ENCODE data around the gene NTF4.
"Not testable (repeated sequence)": the region's sequence is repeated elsewhere in the genome, so short reads cannot be mapped to it uniquely, and the experiment has no call there.

NTF4 gene

DNA sequence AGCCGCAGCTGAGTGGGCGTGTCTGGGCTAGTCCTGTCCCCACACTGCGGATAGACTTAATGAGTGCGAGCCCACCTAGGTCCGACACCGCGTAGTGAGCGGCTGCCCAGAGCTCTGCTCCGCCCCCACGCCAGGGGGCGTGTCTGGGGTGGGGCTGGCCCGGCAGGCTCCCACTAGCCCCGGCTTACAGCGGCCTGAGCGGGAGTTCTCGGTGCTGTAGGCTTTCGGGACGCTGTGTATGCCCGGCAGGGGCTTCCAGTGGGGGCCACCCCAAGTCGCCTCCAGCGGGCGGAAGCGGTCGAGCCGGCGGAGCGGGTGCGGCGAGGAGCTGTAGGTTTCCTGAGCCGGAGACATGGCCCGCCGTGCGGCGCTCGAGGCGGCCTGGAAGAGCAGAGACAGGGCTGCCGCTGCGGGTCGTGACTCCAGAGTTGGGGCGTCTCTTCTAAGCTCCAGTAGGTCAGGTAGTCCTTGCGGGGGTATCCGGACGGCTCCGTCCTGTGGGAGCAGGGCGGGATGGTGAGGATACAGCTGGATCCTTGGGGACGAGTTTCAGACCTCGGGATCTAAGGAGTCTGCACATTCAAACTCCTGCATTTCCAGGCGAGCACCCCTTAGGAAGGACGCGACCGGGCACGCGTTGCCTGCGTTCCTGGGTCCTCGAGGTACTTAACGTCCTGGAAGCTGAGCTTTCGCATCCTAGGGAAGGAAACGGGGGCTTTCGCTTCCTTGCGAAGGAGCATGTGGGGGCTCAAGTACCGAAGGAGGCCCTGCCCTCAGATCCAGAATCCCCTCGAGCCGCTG, 8.3 kb downstream of the NTF4 start:
- DNase-seq = peak; percentile 22 to 53

DNA sequence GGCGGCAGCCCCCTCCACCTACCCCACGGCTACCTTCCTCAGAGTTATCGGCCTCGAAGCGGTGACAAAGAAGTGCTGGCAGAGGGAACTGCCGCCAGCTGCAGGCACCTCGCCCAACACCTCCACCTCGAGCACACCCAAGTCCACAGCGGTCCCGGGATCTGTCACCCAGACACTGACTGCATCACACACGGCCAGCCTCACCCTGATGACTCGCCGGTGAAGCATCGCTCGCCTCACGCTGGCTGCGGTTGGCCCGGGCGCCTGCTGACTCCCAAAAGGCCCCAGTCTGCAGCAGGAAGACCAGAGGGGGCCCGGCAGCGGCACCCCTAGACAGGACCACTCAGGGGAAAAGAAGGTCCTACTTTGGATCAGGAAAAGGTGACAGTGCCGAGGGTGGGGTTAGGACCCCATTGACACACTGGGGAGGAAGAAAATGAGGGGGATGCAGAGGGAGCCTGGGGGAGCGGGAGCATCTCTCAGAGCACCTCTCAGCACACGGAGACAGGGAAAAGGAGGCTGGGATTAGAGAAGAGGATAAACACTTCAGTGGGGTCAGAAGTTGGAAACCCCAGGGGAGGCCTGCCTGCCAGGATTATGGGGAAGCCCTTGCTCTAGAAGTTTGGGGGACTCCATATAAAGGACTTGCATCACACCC, 14.1 kb downstream of the NTF4 start:
- DNase-seq = not testable (repeated sequence)

DNA sequence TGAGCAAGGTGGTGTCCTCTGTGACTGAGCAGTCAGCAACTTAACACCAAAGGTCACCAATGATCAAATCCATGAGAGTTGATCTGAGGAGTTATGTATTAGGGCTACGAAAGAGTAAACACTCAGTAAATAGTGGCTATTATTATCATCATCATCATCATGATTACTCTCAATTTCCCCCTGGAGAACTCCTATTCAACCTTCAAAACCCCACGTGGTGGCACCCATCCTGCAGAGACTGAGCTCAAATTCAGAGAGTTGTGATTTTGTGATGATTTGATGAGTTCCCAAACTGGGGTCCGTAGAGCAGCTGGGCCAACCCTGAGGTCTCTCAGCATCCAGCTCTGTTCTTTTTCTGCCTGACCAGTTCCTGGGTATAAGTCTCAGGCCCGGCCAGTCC, 14.8 kb downstream of the NTF4 start:
- DNase-seq = not testable (repeated sequence)

DNA sequence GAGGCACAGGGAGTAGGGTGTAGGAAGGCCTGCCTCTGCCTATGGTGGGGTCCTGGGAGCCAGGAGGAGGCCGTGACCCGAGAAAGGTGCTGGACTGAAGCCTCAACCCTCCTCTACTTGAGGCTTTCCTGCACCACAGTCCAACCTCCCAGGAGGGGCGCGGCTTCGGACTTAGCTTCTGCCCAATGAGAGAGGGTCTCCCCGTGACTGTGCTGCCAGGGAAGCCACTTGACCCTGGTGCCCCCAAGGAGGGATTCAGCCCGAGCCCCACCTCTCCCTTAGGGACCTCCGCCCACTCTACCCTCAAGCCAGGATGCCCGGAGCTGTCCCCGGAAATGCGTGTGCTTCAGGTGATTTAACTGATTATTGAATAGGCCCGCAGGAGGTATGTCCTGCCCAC, 15.6 kb downstream of the NTF4 start, which contains the start of gene CGB8:
Gene CGB8, minus strand, starts transcription at position 101 of the 400 bp plus-strand sequence. CDS start 372 bp downstream, outside the sequence.
- not testable (repeated sequence) for DNase-seq

DNA sequence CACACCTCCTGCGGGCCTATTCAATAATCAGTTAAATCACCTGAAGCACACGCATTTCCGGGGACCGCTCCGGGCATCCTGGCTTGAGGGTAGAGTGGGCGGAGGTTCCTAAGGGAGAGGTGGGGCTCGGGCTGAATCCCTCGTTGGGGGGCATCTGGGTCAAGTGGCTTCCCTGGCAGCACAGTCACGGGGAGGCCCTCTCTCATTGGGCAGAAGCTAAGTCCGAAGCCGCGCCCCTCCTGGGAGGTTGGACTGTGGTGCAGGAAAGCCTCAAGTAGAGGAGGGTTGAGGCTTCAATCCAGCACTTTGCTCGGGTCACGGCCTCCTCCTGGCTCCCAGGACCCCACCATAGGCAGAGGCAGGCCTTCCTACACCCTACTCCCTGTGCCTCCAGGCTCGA, 21.1 kb downstream of the NTF4 start, which contains the start of gene CGB5:
Gene CGB5, plus strand, starts transcription at position 301 of the 400 bp plus-strand sequence. CDS start 362 bp downstream, outside the sequence.
- DNase-seq = not testable (repeated sequence)

DNA sequence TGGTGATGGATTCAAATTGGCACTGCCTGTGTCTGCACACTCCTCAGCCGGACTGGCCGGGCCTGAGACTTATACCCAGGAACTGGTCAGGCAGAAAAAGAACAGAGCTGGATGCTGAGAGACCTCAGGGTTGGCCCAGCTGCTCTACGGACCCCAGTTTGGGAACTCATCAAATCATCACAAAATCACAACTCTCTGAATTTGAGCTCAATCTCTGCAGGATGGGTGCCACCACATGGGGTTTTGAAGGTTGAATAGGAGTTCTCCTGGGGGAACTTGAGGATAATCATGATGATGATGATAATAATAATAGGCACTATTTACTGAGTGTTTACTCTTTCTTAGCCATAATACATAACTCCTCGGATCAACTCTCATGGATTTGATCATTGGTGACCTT, 22.0 kb downstream of the NTF4 start:
- DNase-seq = not testable (repeated sequence)

DNA sequence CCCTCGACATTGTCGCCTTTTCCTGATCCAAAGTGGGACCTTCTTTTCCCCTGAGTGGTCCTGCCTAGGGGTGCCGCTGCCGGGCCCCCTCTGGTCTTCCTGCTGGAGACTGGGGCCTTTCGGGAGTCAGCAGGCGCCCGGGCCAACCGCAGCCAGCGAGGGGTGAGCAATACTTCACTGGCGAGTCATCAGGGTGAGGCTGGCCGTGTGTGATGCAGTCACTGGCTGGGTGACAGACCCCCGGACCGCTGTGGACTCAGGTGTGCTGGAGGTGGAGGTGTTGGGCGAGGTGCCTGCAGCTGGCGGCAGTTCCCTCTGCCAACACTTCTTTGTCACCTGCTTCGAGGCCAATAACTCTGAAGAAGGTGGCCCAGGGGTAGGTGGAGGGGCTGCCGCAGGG, 22.4 kb downstream of the NTF4 start:
- no peak for DNase-seq

DNA sequence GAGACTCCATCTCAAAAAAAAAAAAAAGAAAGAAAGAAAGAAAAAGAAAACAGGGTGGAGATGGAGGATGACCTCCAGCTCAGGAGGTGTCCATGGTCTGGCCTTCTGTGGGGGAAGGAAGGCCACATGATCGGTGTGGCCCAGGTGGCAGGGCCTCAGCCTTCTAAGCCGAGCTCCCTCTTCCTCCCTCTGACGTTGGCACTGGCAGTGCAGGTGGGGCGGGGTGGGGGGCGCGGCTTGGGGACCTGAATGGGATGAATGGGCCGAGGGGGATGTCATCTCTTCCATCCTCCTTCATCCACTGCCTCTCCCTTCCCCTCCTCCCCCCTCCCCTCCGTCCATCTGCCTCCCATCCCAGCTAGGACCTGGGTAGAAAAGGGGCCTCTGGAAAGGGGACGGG, 24.9 kb downstream of the NTF4 start:
- not testable (repeated sequence) for DNase-seq

DNA sequence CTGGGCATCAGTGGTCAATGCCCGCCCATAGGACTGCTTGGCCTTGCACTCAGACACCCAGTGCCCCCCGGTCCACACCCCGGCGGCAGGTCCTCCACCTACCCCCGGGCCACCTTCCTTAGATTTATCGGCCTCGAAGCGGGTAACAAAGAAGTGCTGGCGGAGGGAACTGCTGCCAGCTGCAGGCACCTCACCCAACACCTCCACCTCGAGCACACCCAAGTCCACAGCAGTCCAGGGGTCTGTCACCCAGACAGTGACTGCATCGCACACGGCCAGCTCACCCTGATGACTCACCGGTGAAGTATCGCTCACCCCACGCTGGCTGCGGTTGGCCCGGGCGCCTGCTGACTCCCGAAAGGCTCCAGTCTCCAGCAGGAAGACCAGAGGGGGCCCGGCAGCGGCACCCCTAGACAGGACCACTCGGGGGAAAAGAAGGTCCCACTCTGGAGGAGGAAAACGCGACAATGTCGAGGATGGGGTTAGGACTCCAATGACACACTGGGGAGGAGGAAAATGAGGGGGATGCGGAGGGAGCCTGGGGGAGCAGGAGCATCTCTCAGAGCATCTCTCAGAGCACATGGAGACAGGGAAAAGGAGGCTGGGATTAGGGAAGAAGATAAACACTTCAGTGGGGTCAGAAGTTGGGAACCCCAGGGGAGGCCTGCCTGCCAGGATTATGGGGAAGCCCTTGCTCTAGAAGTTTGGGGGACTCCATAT, 25.9 kb downstream of the NTF4 start:
- not testable (repeated sequence) for DNase-seq

DNA sequence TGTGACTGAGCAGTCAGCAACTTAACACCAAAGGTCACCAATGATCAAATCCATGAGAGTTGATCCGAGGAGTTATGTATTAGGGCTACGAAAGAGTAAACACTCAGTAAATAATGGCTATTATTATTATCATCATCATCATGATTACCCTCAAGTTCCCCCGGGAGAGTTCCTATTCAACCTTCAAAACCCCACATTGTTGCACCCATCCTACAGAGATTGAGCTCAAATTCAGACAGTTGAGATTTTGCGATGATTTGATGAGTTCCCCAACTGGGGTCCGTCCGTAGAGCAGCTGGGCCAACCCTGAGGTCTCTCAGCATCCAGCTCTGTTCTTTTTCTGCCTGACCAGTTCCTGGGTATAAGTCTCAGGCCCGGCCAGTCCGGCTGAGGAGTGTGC, 26.5 kb downstream of the NTF4 start:
- DNase-seq = not testable (repeated sequence)

DNA sequence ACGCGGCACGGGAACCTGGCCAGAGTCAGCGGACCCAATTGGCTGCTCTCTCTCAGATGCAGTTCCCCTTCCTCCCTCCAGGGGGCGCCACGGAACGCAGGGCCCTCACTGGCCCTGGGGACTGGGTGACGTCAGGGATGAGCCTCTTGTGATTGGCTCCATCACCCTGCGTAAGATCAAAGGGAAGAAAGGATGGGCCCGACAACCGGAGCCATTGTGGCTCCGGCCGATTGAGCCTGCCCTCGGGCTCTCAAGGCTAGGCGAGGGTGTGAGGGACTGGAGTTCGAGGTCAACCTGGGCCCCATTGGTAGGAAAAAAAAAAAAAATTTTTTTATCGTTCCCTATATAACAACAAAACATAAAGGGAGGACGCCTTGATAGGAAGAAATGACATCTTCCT, 27.8 kb downstream of the NTF4 start, which contains the start of gene CGB1:
Gene CGB1, minus strand, starts transcription at position 81 of the 400 bp plus-strand sequence. CDS start 184 bp downstream, outside the sequence.
- DNase-seq = peak in 1 of 2 donors; percentile 40

DNA sequence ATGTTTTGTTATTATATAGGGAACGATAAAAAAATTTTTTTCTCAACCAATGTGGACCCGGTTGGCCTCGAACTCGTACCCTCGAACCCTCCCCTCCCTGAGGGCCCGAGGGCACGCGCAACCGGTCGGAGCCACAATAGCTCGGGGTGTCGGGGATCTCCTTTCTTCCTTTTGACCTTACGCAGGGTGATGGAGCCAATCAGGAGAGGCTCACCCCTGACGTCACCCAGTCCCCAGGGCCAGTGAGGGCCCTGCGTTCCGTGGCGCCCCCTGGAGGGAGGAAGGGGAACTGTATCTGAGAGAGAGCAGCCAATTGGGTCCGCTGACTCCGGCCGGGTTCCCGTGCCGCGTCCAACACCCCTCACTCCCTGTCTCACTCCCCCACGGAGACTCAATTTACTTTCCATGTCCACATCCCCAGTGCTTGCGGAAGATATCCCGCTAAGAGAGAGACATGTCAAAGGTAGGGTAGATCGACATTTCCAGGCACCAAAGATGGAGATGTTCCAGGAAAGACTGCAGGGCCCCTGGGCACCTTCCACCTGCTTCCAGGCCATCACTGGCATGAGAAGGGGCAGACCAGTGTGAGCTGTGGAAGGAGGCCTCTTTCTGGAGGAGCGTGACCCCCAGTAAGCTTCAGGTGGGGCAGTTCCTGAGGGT, 32.8 kb downstream of the NTF4 start, which contains the start of gene CGB2:
Gene CGB2, plus strand, starts transcription at position 249 of the 660 bp plus-strand sequence. Its CDS starts 206 bp downstream, at position 455.
- DNase-seq = peak; percentile 57 to 61

DNA sequence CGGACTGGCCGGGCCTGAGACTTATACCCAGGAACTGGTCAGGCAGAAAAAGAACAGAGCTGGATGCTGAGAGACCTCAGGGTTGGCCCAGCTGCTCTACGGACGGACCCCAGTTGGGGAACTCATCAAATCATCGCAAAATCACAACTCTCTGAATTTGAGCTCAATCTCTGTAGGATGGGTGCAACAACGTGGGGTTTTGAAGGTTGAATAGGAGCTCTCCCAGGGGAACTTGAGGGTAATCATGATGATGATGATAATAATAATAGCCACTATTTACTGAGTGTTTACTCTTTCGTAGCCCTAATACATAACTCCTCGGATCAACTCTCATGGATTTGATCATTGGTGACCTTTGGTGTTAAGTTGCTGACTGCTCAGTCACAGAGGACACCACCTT, 34.3 kb downstream of the NTF4 start:
- DNase-seq = not testable (repeated sequence)

DNA sequence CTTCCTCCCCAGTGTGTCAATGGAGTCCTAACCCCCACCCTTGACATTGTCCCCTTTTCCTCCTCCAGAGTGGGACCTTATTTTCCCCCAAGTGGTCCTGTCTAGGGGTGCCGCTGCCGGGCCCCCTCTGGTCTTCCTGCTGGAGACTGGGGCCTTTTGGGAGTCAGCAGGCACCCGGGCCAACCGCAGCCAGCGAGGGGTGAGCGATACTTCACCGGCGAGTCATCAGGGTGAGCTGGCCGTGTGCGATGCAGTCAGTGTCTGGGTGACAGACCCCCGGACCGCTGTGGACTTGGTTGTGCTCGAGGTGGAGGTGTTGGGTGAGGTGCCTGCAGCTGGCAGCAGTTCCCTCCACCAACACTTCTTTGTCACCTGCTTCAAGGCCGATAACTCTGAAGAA, 34.9 kb downstream of the NTF4 start:
- not testable (repeated sequence) for DNase-seq

DNA sequence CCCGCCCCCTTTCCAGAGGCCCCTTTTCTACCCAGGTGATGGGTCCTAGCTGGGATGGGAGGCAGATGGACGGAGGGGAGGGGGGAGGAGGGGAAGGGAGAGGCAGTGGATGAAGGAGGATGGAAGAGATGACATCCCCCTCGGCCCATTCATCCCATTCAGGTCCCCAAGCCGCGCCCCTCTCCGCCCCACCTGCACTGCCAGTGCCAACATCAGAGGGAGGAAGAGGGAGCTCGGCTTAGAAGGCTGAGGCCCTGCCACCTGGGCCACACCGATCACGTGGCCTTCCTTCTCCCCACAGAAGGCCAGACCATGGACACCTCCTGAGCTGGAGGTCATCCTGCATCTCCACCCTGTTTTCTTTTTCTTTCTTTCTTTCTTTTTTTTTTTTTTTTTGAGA, 35.9 kb downstream of the NTF4 start:
- DNase-seq = not testable (repeated sequence)

DNA sequence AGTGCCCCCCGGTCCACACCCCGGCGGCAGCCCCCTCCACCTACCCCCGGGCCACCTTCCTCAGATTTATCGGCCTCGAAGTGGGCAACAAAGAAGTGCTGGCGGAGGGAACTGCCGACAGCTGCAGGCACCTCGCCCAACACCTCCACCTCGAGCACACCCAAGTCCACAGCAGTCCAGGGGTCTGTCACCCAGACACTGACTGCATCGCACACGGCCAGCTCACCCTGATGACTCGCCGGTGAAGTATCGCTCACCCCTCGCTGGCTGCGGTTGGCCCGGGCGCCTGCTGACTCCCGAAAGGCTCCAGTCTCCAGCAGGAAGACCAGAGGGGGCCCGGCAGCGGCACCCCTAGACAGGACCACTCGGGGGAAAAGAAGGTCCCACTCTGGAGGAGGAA, 39.0 kb downstream of the NTF4 start:
- DNase-seq = not testable (repeated sequence)

DNA sequence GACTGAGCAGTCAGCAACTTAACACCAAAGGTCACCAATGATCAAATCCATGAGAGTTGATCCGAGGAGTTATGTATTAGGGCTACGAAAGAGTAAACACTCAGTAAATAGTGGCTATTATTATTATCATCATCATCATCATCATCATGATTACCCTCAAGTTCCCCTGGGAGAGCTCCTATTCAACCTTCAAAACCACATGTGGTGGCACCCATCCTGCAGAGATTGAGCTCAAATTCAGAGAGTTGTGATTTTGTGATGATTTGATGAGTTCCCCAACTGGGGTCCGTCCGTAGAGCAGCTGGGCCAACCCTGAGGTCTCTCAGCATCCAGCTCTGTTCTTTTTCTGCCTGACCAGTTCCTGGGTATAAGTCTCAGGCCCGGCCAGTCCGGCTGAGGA, 39.5 kb downstream of the NTF4 start:
- not testable (repeated sequence) for DNase-seq

DNA sequence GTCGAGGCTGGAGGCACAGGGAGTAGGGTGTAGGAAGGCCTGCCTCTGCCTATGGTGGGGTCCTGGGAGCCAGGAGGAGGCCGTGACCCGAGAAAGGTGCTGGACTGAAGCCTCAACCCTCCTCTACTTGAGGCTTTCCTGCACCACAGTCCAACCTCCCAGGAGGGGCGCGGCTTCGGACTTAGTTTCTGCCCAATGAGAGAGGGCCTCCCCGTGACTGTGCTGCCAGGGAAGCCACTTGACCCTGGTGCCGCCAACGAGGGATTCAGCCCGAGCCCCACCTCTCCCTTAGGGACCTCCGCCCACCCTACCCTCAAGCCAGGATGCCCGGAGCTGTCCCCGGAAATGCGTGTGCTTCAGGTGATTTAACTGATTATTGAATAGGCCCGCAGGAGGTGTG, 40.4 kb downstream of the NTF4 start, which contains the start of gene CGB3:
Gene CGB3, minus strand, starts transcription at position 101 of the 400 bp plus-strand sequence. CDS start 362 bp downstream, outside the sequence.
- not testable (repeated sequence) for DNase-seq

DNA sequence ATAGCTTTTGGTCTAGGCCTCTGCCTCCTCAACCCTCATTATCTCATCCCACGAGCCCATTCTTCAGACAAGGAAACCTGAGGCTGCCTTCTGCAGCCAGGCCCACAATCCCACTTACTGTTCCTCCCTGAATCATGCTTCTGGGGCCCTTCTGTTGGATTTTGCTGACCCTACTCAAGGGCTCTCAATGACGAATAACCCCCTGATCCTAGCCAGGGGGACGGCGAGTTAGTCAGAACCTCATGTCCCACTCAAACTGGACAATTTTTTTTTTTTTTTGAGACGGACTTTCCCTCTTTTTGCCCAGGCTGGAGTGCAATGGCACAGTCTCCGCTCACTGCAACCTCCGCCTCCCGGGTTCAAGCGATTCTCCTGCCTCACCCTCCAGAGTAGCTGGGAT, 42.5 kb downstream of the NTF4 start:
- DNase-seq = no peak

DNA sequence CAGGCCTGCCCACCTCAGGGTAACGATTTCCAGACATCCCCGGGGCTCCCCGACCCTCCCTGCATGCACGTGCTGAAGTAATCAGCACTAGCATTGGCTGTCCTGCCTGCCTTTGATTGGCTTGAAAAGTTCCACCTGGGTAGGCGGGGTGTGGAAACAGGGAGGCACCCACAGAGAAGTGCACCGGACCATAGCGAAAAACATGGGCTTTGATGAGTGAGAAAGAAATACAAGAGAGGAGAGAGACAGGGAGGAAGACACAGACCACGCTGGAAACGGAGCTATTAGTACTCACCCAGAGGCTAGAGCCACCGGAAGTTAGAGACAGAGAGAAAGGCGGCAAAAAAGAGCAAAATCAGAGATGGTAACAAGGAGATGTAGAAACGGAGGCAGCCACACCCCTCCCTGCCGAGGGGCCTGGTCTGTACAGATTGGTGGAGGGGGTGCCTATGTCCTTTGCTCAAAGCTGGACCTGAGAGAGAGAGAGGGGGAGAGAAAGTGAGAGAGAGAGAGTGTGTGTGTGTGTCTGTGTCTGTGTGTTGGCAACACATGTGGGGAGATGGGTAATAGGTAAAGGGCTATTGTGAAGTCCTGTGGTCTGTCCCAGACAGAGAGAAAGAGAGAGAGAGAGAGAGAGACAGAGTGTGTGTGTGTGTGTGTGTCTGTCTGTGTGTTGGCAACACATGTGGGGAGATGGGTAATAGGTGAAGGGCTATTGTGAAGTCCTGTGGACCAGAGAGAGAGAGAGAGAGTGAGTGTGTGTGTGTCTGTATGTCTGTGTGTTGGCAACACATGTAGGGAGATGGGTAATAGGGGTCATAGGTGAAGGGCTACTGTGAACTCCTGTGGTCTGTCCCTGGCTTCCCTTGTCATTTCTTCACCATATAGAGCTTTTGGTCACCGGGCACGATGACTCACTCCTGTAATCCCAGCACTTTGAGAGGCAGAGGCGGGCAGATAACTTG, 43.4 kb downstream of the NTF4 start:
- DNase-seq = no peak

DNA sequence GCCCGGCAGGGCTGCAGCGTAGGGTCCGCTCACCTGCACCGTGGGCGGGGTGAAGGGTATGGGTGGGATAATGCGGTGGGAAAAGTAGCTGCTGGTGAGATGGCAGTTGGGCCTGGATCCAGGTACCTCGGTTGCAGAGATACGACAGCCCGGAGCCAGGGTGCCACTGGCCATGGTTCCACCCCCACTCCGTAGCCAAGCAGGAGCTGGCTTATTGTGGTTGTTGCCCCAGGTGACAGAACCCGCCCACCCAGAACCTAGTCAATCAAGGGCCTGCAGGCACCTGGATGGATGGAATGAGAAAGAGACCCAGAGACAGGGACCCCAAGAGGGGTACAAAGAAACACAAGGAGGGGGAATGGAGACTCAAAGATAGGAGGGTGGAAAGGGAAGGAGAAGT, 44.3 kb downstream of the NTF4 start:
- no peak for DNase-seq
